ENCODE results near the gene LYSMD1.

LYSMD1 gene

GRCh38 chr1:151135433-151136385, 30.0 kb downstream of the LYSMD1 start:
- H3K27me3 ChIP-seq (ENCODE audit: insufficient read depth, low read length, poor library complexity, severe bottlenecking) = no peaks in the 10 kb centered on the region
- no peak overlapping the region for H3K9ac ChIP-seq (ENCODE audit: low read depth, low read length, poor library complexity, severe bottlenecking)
- no peak for TF ChIP-seq EZH2phosphoT487 (IDR thresholded peaks at IDR 0.05; ENCODE audit: borderline replicate concordance)
- peak; percentile 53 for TF ChIP-seq CTCF (conservative IDR thresholded peaks at IDR 0.05; ENCODE audit: low read length)
- no peak overlapping the region for H3K4me3 ChIP-seq (ENCODE audit: low read length, poor library complexity, severe bottlenecking)
- no peak overlapping the region for H3K4me2 ChIP-seq (ENCODE audit: low read depth, low read length, poor library complexity, severe bottlenecking)
- H4K20me1 ChIP-seq (ENCODE audit: insufficient read depth, low read length, poor library complexity, severe bottlenecking) = no peaks in the 10 kb centered on the region
- no peaks in the 10 kb centered on the region for H3F3A ChIP-seq (ENCODE audit: low read depth)
- H3K4me1 ChIP-seq (ENCODE audit: insufficient read depth, low read length, poor library complexity, severe bottlenecking) = no peaks in the 10 kb centered on the region
- H2AFZ ChIP-seq (ENCODE audit: low read length) = no peak overlapping the region
- no peaks in the 10 kb centered on the region for H3K79me2 ChIP-seq (ENCODE audit: insufficient read depth, low read length)
- no peaks in the 10 kb centered on the region for H3K9me2 ChIP-seq (replicated peaks; ENCODE audit: low read depth, low read length)
- H3K36me3 ChIP-seq (ENCODE audit: insufficient read depth, low read length) = no peaks in the 10 kb centered on the region
- no peaks in the 10 kb centered on the region for H3K9me3 ChIP-seq (ENCODE audit: insufficient read depth, low read depth, low read length)

GRCh38 chr1:151134991-151135390, 30.7 kb downstream of the LYSMD1 start:
- Histone ChIP-seq H3K27me3 (ENCODE audit: insufficient read depth, low read length, poor library complexity, severe bottlenecking) (no peaks in the 10 kb centered on the region), H3K9me2 (replicated peaks; ENCODE audit: low read depth, low read length) (no peaks in the 10 kb centered on the region), H3K4me1 (ENCODE audit: insufficient read depth, low read length, poor library complexity, severe bottlenecking) (no peaks in the 10 kb centered on the region), H4K20me1 (ENCODE audit: insufficient read depth, low read length, poor library complexity, severe bottlenecking) (no peaks in the 10 kb centered on the region), H3K9ac (ENCODE audit: low read depth, low read length, poor library complexity, severe bottlenecking) (no peak overlapping the region), H3K4me2 (ENCODE audit: low read depth, low read length, poor library complexity, severe bottlenecking) (no peak overlapping the region), H2AFZ (ENCODE audit: low read length) (no peak overlapping the region), H3K79me2 (ENCODE audit: insufficient read depth, low read length) (no peaks in the 10 kb centered on the region), H3K9me3 (ENCODE audit: insufficient read depth, low read depth, low read length) (no peaks in the 10 kb centered on the region), H3K36me3 (ENCODE audit: insufficient read depth, low read length) (no peaks in the 10 kb centered on the region), H3F3A (ENCODE audit: low read depth) (no peaks in the 10 kb centered on the region), H3K4me3 (ENCODE audit: low read length, poor library complexity, severe bottlenecking) (no peak overlapping the region)
- TF ChIP-seq EZH2phosphoT487 (IDR thresholded peaks at IDR 0.05; ENCODE audit: borderline replicate concordance) = no peak
- TF ChIP-seq CTCF (conservative IDR thresholded peaks at IDR 0.05; ENCODE audit: low read length) = no peak

GRCh38 chr1:151134396-151134795, 31.3 kb downstream of the LYSMD1 start:
- H3F3A ChIP-seq (ENCODE audit: low read depth) = no peaks in the 10 kb centered on the region
- no peak overlapping the region for H3K4me2 ChIP-seq (ENCODE audit: low read depth, low read length, poor library complexity, severe bottlenecking)
- no peaks in the 10 kb centered on the region for H3K27me3 ChIP-seq (ENCODE audit: insufficient read depth, low read length, poor library complexity, severe bottlenecking)
- no peaks in the 10 kb centered on the region for H4K20me1 ChIP-seq (ENCODE audit: insufficient read depth, low read length, poor library complexity, severe bottlenecking)
- H3K79me2 ChIP-seq (ENCODE audit: insufficient read depth, low read length) = no peaks in the 10 kb centered on the region
- H3K9me3 ChIP-seq (ENCODE audit: insufficient read depth, low read depth, low read length) = no peaks in the 10 kb centered on the region
- no peak overlapping the region for H3K4me3 ChIP-seq (ENCODE audit: low read length, poor library complexity, severe bottlenecking)
- no peaks in the 10 kb centered on the region for H3K4me1 ChIP-seq (ENCODE audit: insufficient read depth, low read length, poor library complexity, severe bottlenecking)
- no peak overlapping the region for H2AFZ ChIP-seq (ENCODE audit: low read length)
- no peak overlapping the region for H3K9ac ChIP-seq (ENCODE audit: low read depth, low read length, poor library complexity, severe bottlenecking)
- no peaks in the 10 kb centered on the region for H3K9me2 ChIP-seq (replicated peaks; ENCODE audit: low read depth, low read length)
- H3K36me3 ChIP-seq (ENCODE audit: insufficient read depth, low read length) = no peaks in the 10 kb centered on the region
- TF ChIP-seq CTCF (conservative IDR thresholded peaks at IDR 0.05; ENCODE audit: low read length) (no peak), EZH2phosphoT487 (IDR thresholded peaks at IDR 0.05; ENCODE audit: borderline replicate concordance) (no peak)
